Lower leg skin (tissue), 3 donors: ENCODE data around the gene EDN1.

Experiments used
- CTCF ChIP-seq, 3 donors: fragments of 450-650 bp; IDR thresholded peaks; one replicate each; pipeline ENCODE4 v1.5.1; 2016; ENCODE audit warnings: antibody characterized with exemption in 3 of 3, mild to moderate bottlenecking in 3 of 3, moderate library complexity in 2 of 3
- POLR2A ChIP-seq, 2 donors: fragments of 450-650 bp; IDR thresholded peaks; one replicate each; pipeline ENCODE4 v1.6.1; 2016 to 2017; ENCODE audit warnings: antibody characterized with exemption in 2 of 2, mild to moderate bottlenecking in 1 of 2, moderate library complexity in 1 of 2

DNA sequence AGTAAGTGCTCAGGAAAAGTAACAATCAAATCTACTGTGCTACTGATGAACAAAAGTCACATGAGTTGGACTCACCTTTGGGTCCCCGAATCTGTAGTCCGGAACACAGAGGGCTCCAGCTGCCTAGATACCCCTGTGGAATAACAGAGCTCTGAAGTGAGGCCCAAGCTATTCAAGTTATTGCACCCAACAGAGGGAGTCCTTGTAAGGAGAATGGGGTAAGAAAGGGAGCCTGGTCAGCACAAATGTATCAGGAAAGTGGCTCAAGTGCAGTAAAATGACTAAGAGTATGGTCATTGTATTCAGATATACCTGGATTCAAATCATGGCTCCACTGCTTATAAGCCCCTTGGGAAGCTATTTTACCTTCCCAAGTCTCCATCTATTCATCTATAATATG is 20.9 kb downstream of the EDN1 start:
- no peak for TF ChIP-seq CTCF (IDR thresholded peaks at IDR 0.05)
- no peak for TF ChIP-seq POLR2A (IDR thresholded peaks at IDR 0.05)
